Stimulated activated CD4-positive, alpha-beta T cell treated with anti-CD3 and anti-CD28 coated beads, Interleukin-1b, Interleukin-23, amount 100 ng/mL, for 1 hour (primary cell): Measurements from ENCODE around the gene HOXD11.

Experiments used
- DNase-seq, 2 donors: peaks; one replicate each; pipeline ENCODE4 v3.0.0-alpha.2; 2020; ENCODE audit warnings: low read depth in 2 of 2

HOXD11 gene

DNA sequence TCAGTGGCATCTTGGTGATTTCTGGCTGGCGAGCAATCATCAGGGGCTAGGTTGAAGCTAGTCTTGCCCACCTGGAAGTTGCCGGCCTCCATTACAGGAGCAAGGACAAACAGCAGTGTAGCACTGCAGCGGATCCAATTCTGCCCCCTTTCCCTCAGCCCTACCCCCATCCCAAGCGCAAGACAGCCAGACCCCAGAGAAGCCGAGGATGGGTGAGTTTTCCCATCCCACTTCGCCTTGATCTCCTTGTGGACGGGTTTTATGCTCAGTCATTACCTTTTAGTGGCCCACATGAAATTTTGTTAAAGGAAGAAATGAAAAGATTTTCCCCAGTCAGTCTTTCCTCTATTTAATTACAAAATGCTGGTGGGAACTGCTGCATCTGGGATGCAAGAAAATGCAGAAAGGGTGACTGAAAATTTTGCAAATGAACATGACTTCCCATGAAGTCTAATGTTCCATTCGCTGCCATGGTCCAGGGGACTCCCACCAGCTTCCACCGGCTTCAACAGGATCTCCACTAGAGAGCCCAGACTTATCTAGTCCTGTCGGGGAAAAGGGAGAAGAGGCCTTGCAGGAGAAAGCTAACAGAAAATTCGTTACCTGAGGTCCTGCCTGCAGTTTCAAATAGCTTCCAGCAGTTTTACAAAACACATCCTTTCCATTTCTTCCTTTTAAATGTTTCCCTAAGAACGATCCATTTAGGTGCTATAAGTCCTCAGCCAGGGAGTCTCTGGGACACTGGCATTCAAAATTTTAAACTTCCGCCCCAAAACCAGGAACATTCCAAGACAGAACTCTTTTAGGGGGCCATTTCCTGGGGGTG, 13.5 kb downstream of the HOXD11 start:
- no peak for DNase-seq

DNA sequence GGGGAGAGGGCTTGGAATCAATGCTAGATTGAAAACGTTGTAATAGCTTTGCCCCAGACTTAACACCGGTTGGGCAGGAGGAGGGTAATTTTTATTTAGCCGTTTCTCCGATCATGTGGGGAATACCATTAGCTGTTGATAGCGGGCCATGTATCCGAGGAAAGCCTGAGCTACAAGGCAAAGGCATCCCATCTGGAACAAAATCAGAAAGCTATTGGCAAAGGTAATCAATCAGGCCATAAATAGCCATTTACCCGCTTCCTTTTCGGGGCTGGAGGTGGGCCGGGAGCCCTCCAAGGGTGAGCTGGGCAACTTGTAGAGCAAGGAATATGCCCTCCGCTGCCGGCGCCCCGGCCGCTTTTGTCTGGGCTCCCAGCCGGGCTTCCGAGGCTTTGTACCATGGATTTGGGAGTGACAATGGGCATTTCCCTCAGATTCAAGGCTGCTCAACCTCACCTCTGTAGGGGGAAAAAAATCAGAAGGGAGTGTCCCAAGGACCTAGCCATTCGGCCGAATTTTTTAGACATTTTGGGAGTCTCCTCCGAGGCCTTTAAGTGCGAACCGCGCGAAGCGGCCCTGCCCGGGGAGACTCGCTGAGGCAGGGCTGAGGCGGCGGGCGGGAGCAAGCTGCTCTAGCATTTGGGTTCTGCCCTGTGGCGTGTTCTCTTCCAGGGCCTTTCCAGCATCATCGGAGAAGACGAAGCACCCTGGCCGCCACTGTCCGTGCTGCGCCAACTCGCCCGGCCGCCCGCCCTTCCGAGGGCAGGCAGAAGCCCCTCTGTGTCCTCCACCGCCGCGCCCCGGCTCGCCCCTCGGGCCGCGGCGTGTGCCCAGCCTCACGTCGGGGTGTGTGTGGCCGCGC, 14.3 kb downstream of the HOXD11 start:
- DNase-seq = no peak

DNA sequence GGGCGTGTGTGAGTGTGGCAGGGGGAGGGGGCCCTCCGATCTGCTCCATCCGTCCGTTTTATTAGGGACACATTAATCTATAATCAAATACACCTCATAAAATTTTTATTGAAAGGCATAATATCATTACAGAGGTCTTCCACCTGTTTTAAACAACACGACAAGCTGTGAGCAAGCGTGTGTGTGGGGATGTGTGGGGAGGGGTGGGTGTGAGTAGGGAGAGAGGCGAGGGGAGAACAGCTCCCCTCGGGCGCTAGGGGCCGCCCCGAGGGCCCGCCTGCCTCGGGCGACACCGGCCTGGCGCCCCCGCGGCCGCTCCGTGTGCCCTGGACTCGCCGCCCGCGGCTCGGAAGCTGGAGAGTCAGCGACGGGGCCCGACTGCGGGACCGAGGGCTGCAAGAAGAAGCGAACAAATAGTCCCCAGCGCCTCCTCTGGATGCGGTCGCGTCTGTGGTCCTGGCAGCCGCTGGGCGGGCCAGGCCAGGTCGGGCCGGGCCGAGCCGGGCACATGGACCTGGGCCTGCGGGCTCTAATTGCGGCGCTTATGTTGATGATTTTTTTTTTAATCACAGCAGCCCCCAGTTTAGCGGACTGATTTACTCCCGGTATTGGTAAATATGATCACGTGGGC, 15.1 kb downstream of the HOXD11 start:
- DNase-seq = no peak

DNA sequence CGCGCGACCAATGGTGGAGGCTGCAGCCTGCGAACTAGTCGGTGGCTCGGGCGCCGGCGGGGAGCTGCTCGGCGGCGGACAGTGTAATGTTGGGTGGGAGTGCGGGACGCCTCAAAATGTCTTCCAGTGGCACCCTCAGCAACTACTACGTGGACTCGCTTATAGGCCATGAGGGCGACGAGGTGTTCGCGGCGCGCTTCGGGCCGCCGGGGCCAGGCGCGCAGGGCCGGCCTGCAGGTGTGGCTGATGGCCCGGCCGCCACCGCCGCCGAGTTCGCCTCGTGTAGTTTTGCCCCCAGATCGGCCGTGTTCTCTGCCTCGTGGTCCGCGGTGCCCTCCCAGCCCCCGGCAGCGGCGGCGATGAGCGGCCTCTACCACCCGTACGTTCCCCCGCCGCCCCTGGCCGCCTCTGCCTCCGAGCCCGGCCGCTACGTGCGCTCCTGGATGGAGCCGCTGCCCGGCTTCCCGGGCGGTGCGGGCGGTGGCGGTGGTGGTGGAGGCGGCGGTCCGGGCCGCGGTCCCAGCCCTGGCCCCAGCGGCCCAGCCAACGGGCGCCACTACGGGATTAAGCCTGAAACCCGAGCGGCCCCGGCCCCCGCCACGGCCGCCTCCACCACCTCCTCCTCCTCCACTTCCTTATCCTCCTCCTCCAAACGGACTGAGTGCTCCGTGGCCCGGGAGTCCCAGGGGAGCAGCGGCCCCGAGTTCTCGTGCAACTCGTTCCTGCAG, 15.8 kb downstream of the HOXD11 start, which contains the start of gene HOXD9:
HOXD9 (plus strand) TSS at position 37 of the 728 bp plus-strand sequence; CDS start at position 87, 50 bp downstream.
- DNase-seq = no peak

DNA sequence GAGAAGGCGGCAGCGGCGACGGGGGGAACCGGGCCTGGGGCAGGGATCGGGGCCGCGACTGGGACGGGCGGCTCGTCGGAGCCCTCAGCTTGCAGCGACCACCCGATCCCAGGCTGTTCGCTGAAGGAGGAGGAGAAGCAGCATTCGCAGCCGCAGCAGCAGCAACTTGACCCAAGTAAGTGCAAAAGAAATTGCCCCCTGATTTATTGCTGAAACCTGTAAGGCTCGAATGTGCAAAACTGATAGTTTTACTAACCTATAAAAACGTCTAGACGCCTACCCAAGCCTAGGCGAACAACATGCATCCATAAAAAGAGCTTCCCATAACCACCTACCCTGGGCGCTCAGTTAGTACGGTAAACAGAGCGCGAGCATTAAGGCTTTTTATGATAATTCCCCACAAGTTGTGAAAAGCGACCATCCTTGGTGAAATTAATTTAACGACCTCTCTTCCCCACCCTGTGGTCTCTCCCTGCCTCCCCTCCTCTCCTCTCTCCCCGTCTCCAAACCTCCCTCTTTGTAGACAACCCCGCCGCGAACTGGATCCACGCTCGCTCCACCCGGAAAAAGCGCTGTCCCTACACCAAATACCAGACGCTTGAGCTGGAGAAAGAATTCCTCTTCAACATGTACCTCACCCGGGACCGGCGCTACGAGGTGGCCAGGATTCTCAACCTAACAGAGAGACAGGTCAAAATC, 16.5 kb downstream of the HOXD11 start:
- no peak for DNase-seq

DNA sequence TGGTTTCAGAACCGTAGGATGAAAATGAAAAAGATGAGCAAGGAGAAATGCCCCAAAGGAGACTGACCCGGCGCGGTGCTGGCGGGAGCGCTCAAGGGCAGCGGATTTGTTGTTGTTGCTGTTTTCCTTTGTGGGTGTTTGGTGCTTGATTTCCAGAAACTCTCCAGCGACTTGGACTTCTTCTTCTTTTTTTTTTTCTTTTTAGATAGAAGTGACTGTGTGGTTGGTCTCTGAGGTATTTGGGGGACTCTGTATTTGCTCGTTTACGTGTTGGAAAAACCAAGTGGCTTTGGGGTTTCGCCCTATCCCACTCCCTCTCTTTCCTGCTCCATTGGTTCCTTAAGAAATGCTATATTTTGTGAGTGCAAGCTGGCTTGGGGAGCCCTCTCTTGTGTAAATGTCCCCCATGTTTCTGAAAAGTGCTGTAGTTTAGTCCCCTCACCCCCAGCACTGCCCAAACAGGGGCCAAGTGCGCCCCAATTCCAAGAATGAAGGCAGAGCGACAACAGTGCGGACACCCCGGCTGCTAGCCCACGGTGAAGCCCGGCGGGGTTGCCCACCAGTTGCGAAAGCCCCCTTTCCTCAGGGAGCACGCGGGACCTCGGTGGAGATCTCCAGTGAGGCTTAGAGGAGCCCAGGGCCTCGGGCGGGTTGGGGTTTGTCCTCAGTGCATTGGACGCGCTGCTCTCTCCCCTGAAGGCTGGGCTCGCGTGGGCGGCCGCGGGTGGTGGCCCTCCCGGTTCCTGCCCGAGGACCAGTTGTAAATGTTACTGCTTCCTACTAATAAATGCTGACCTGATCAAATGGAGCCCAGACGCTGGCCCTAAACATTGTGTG, 17.2 kb downstream of the HOXD11 start:
- no peak for DNase-seq

DNA sequence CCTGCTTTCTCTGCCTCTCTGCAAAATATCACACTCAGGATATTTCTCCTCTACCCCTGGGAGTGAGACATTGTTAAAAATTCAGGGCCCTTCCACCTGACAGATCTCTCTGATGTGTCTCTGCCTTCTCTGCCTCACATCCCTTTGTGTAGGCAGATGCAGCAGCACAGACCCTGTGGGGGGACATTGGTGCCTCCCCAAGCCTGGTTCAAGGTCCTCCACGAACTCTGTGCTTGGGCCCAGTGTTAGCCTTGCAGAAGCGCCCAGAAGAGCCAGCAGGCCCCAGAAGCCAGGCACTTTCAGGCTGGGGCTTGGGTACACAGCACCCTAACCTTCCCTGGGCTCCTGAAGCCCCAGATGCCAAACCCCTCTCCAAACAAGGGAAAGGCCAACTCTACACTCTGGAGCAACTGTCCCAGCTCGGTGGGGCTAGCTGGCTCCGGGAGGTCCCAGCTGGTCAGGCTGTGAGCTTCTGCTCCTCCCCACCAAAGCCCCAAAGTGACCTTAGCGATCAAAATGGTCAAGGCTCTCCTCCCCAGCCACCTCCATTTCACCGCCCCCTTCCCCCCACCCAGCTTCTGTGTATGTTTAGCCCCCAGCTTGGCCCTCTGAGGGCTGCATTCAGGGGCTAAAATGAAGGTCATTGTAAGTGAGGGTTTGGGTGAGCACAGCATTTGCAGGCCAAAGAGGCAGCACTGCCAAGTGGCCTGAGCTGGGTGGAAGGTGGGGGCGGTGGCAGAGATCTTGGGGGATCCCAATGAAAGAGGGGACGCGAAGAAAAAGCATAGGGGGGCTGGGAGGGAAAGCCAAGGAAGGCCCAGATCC, 18.1 kb downstream of the HOXD11 start:
- DNase-seq = no peak

DNA sequence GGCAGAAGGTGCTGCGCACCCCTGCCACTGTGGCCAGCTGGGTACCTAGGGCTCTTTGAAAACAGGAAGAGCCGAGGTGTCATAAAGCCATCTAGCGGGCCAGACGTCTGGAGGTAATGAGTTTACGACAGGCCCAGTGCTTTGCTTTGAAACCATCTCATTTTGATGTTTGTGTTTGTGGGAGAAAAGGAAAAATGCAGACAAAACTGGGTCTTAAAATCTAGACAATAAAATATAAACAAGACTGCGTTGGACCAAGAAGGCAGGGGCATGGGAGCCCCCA, 18.6 kb downstream of the HOXD11 start:
- DNase-seq = no peak

DNA sequence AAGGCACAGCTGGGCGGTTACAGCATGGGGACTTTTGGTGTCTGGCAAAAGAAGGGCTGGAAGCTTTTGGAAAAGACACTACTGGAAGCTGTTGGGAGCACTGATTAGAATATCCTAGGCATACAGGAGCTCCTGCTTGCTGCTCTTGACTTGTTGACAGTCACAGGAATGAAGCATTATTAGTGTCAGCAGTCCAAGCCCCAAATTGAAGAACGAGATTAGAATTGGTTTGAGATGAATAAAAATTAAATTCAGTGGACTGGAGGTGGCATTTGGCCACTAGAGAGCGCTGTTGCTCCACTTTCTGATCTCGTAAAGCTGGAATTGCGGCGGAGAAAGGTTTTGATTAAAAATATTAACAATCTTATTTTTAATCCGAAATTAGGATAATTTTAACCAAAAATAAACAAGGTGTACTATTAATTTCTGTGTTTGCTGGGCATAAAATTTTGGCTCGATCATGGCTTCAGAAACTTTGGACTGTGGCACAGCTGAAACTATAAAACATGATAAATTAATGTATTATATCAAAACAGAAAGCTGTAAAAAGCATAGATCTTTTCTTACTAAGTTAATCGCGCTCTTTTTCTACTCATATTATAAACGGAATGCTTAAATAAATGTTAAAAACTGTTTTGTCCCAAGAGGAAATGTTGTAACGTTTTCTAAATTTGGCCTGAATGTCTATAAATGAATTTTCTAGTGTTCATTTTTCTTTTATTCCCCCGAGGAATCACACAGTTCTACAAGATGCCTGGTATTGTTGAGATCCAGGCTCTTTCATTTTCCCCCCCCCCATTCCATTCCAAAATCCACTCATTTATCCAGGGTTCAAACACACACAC, 20.1 kb downstream of the HOXD11 start:
- DNase-seq = peak; percentile 24 to 68

DNA sequence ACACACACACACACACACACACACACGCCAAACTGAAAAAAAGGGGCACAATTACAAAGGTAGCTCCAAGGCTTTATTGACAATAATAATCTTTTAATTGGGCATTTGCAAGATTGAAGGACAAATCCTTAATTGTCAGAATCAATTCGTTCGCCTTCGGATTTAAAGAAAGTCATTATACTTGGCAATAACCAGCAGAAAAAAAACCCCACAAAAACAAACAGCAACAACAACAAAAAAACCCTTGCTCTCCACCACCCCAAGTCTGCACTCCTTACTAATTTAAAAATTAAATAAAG, 20.6 kb downstream of the HOXD11 start:
- DNase-seq = no peak

DNA sequence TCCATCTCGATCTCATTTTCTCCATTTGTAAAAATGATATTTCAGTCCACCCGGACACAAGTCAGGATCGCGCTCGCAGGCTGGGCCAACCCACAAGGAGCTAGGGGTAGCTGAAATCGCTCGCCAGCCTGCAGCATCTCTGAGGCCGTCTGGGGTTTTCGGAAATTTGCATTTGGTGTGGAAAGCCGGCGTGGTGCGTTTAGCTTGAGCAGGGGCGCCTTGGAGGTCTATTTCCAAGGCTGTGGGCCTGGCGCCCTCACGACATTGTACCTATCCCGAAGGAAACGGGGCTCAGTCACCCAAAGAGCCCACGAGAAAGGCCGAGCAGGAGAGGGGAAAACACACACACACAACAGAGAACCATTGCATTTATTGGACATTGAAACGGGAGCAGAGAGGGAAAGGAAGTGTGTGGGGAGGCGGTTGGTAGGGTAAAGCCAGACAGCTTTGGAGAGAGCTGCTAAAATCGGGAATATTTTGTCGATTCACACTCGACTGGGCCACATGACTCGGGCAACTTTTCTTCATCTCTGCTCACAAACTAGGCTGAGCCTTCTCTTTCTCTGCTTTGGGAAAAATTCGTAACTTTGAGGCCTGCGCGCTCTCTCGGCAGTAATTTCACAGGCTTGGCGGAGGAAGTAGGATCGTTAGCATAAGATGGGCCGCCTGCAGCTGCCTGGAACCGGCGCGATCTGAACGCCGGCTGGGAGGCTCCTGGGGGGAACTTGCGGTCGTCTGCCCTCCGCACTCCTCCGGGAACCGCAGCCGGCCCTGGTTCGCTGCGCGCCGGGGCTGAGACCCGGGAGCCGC, 21.3 kb downstream of the HOXD11 start:
- DNase-seq = no peak

DNA sequence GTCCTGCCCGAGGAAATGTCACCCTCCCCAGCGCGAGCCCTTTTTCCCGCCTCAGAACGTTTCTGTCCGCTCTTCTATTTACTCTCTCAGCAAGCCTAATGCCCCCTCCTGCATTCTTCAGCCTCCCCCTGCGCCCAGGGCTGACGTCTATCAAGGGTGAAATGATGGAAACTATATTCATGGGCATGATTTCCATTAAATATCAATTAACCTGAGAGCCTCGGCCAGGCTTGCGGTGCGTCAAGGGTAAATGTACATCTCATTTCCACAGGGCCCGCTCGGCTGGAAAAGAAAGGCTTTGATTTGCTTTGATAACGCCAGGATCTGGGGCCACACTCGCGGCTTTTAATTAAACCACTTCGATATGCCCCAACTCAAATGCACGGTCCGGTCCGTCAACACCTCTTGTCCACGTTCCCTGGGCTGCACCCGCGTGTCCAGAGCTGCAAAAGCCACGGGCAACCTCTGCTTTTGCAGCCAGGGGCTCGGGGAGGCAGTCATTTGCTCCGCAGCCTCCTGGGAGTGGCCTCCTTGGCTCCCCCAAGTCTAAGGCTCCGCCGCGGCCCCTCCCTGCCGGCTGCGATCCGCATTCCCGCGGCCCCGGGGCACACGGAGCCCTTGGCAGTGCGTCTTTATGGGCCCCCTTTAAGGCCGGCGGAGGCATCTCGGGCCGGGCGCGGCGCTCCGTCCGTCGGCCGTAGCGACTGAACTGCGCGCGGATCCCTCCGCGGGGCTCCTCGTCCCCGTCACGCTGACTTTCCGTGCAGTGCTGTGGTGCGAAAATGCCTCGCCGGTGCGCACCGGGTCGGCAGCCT, 22.1 kb downstream of the HOXD11 start, which contains the start of gene HOXD8:
HOXD8 (plus strand) TSS at position 724 of the 815 bp plus-strand sequence. CDS start 662 bp downstream, outside the sequence.
- DNase-seq = no peak

DNA sequence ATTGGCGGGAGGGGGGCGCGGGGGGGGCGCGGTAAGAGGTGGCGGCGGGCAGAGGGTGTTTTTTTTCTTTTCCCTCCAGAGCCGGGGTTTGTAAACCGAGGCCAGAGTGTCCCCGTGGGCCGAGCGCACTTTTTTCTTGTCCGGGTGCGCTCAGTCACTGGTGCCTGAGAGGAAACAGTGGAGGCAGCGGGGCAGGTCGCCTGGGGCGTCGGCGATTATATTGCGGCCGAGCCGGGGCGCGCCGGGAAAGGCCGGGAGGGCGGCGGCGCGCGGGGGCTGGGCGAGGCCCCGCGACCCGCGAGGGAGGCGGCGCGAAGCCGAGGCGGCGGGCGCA, 22.7 kb downstream of the HOXD11 start:
- no peak for DNase-seq

DNA sequence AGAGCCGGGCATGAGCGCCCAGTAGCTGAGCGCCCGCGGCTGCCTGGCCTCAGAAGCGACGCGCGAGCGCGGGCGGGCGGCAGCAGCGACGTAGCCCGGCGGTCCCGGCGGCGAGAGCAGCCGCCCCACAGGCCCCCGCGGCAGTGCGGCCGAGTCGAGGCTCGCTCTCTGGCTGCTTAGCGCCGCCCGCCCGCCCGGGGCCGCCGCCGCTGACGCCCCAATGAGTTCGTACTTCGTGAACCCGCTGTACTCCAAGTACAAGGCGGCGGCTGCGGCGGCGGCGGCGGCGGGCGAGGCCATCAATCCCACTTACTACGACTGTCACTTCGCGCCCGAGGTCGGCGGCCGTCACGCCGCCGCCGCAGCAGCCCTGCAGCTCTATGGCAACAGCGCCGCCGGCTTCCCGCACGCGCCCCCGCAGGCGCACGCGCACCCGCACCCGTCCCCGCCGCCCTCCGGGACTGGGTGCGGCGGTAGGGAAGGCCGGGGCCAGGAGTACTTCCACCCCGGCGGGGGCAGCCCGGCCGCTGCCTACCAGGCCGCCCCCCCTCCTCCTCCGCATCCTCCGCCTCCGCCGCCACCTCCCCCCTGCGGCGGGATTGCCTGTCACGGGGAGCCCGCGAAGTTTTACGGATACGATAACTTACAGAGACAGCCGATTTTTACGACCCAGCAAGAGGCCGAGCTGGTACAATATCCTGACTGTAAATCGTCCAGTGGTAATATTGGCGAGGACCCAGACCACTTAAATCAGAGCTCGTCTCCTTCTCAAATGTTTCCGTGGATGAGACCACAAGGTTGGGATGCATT, 23.3 kb downstream of the HOXD11 start:
- DNase-seq = no peak

DNA sequence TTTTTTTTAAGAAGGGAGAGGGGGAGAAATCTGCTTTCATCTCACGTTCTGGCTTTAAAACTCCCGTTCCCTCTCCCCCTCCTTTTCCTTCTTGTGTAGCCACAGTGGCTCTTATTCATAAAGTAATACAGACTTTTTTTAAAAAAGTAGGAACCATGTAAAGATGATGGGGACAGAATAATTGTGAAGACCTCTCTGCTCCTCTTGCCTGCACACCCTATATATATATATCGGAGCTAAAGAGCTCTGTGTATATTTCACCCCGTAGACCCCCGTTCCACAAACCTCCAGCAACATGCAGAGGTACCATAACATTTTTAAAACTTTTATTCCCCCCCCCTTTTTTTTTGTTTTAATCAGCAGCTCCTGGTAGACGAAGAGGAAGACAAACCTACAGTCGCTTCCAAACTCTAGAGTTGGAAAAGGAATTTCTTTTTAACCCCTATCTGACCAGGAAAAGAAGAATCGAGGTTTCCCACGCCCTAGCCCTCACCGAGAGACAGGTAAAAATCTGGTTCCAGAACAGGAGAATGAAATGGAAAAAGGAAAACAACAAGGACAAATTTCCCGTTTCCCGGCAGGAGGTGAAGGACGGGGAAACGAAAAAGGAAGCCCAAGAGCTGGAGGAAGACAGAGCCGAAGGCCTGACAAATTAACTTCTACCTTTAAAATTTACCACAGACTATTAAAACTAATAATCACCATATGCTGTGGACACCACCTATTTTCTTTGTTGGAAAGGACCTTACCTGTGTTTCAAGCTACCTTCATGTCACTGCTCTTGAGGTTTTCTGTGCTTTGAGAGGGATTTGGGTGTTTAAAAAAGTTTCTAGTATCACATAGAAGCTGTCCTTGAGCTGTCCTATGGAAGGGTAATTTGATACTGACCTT, 24.1 kb downstream of the HOXD11 start:
- DNase-seq = no peak
